ENCODE results near the gene EXOC6B.
A peak's percentile ranks its signal among the peaks of the same experiment; 100 is the strongest.

The EXOC6B gene

DNA sequence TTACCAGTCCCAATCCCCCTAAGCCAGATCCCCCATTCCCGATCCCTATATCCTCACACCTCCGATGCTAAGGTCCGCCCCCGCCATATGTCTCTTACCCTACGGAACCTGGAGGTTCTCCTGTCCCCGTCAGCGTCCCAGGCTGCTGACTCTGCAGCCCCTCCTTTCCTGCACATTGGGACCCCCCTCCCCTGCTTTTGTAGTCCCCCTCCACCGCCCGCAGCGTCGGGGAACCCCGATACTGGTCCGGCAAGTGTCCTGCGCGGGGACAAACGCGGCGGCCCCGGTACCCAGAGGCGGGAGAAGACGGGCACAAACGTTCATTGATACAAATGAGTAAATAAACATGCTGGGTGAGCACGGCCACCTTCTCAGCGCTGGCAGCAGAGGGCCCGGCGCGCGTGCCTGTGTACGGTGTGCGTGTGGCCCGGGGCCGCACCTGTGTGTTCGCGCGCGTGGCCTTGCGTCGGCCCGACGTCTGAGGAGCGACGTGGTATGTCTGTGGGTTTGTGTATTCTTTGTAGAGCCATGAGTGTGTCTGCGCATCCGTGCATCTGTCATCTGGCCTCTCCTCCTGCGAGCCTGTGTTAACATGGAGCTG, 676.2 kb downstream of the EXOC6B start:
- no peak overlapping the region for H3K27ac ChIP-seq
- peaks cover 52% of the 10 kb centered on the region for H3K27me3 ChIP-seq (ENCODE audit: insufficient read depth, low read depth, severe bottlenecking)
- no peaks in the 10 kb centered on the region for H3K36me3 ChIP-seq
- DNase-seq = peak; percentile 46
- H3K4me3 ChIP-seq (ENCODE audit: low read depth, low read length) = peak overlapping the region; percentile 50
- TF ChIP-seq, protein P1, sequence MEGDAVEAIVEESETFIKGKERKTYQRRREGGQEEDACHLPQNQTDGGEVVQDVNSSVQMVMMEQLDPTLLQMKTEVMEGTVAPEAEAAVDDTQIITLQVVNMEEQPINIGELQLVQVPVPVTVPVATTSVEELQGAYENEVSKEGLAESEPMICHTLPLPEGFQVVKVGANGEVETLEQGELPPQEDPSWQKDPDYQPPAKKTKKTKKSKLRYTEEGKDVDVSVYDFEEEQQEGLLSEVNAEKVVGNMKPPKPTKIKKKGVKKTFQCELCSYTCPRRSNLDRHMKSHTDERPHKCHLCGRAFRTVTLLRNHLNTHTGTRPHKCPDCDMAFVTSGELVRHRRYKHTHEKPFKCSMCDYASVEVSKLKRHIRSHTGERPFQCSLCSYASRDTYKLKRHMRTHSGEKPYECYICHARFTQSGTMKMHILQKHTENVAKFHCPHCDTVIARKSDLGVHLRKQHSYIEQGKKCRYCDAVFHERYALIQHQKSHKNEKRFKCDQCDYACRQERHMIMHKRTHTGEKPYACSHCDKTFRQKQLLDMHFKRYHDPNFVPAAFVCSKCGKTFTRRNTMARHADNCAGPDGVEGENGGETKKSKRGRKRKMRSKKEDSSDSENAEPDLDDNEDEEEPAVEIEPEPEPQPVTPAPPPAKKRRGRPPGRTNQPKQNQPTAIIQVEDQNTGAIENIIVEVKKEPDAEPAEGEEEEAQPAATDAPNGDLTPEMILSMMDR (IDR thresholded peaks at IDR 0.05; ENCODE audit: low read depth, low read length) = no peak
- peaks cover 9% of the 10 kb centered on the region for H3K9me3 ChIP-seq (ENCODE audit: severe bottlenecking)

DNA sequence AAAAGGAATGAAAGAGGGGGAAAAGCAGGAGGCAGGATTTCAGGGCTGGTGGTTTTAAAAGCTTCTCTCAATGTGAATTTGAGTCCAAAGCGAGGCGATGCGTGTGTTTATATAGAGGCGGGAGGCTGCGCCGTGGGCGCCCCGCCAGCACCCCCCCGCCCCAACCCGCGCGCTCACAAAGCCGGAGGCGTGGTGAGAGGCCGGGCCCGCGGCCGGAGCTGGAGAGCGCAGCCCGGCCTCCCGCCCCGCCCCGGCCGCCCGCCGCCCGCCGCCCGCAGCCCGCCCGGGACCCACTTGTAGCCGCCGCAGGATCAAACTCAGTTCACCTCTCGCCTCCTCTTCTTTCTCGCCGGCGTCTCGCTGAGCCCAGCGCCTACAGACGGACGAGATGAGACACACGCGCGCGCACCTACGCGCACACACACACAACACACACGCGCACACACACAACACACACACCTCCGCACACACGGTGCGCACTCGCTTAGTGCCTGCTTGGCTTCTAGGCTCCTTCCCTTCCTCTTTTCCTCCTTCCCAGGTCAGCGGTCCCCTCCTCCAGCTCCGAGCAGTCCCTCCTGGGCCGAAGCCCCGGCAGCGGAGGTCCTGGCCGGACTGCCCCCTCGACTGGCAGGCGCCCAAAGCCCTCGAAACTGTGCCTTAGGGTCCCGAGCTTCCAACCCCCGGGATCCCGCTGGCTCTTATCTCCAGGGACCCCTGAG, 676.8 kb downstream of the EXOC6B start:
- Histone ChIP-seq H3K36me3 (no peaks in the 10 kb centered on the region), H3K4me3 (ENCODE audit: low read depth, low read length) (peak overlapping the region; percentile 50), H3K27ac (no peak overlapping the region), H3K9me3 (ENCODE audit: severe bottlenecking) (peaks cover 9% of the 10 kb centered on the region), H3K27me3 (ENCODE audit: insufficient read depth, low read depth, severe bottlenecking) (peaks cover 57% of the 10 kb centered on the region)
- TF ChIP-seq, protein P1 (IDR thresholded peaks at IDR 0.05; ENCODE audit: low read depth, low read length) = no peak
- DNase-seq = peak; percentile 52

DNA sequence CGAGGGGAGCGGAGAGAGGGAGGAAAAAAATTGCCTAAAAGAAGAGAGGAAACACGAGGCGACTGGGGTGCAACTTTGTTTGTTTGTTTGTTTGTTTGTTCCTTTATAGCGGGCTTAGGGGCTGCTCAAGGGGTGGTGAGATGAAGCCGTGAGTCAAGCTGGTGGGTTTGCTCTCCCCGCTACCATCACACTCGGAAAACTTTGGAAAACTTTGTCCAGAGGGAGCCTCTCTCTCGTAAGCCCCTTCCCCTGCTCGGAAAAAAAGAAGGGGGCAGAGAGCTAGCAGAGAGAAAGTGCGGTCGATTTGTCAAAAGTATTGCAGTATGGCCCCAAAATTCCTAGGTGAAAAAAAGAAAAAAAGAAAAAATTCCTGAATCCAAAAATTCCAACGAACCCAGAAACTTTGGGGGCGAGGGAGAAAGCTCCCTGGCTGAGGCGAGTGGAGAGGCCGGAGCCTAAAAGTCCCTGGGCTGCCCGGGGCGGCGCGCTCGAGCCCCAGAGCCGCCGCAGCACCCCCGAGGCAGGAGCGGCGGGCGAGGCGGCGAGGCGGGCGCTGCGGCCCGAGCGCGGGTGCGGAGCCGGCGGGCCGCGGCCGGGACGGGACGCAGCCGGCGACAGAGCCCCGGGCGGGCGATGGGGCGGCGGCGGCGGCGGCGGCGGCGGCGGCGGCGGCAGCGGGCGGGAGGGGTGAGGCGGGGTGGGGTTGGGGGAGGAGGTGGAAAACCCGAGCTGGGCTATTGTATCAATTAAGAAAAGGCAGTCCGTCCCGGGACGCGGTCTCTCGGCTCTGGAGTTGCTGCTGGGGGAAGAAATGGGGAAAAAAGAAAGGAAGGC, 677.6 kb downstream of the EXOC6B start:
- Histone ChIP-seq H3K9me3 (ENCODE audit: severe bottlenecking) (peaks cover 9% of the 10 kb centered on the region), H3K4me3 (ENCODE audit: low read depth, low read length) (peak overlapping the region; percentile 56), H3K27me3 (ENCODE audit: insufficient read depth, low read depth, severe bottlenecking) (peaks cover 64% of the 10 kb centered on the region), H3K27ac (no peak overlapping the region), H3K36me3 (no peaks in the 10 kb centered on the region)
- peak; percentile 16 for DNase-seq
- TF ChIP-seq, protein P1 (IDR thresholded peaks at IDR 0.05; ENCODE audit: low read depth, low read length) = no peak

DNA sequence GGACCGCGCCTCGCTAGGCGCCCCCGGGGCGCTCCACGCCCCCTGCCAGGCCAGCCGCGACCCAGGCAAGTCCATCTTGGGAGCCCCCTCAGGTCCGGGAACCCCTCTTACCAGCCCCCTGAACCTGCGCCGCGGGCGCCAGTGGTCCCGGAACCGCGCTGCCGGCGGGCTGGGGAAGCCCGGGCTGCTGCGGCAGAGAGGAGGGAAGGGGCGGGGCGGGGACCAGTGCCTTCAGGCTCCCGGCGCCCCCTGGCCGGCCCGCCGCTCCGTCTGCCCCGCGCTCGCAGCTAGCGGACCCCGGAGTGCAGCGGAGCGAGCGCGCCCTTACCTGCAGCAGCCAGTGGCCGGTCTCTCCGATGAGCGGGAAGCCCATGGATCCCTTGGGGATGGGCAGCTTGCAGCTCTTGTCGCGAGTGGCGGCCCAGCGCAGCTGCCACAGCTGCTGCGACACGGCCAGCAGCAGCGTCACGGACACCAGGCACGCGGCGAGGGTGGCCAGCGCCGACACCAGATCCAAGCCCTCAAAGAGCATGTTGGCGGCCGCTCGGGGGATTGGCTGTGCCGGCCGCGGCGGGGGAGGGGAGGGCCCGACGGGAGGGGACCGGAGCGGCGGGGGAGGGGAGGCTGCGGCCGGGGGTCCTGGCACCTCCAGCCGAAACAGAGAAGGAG, 678.4 kb downstream of the EXOC6B start, which contains the start of gene CYP26B1:
CYP26B1 (minus strand) TSS at position 560 of the 669 bp plus-strand sequence; CDS start at position 532, 28 bp downstream.
- peak; percentile 46 for DNase-seq
- TF ChIP-seq, protein P1 (IDR thresholded peaks at IDR 0.05; ENCODE audit: low read depth, low read length) = no peak
- no peak within 1 kb of the TSS for H3K27ac ChIP-seq
- H3K36me3 ChIP-seq = no peaks in the 10 kb centered on the region
- peaks cover 70% of the 10 kb centered on the region for H3K27me3 ChIP-seq (ENCODE audit: insufficient read depth, low read depth, severe bottlenecking)
- H3K9me3 ChIP-seq (ENCODE audit: severe bottlenecking) = peaks cover 9% of the 10 kb centered on the region
- peak within 1 kb of the TSS; percentile 56 for H3K4me3 ChIP-seq (ENCODE audit: low read depth, low read length)
